Heart left ventricle (tissue), 16 donors: ENCODE measurements around the gene ITPR3. TPM values are rescaled to one million over a fixed set of nuclear protein-coding genes. Genes with fewer than 3 reads are reported as not detected.

Experiments
- ATAC-seq, 4 donors: fragments of 200-7000 bp; cut with Tn5 transposase; one replicate each; pipeline ENCODE4 v1.9.1; 2020 to 2022; ENCODE audit warnings: moderate library complexity in 4 of 4, mild to moderate bottlenecking in 3 of 4, moderate number of reproducible peaks in 1 of 4
- DNase-seq, 5 donors: peaks; one replicate each; pipeline ENCODE4 v3.0.0-alpha.2; 2020
- H3K27ac ChIP-seq, 12 donors: fragments of 200-600 bp; sonication (generic) in 4 of 12; one replicate each; pipeline versions ENCODE4 v1.5.0 to v1.8.0; 2016 to 2022; ENCODE audit warnings: mild to moderate bottlenecking in 2 of 12
- H3K27me3 ChIP-seq, 9 donors: fragments of 200-600 bp; sonication (generic) in 2 of 9; one replicate each; pipeline versions ENCODE4 v1.5.1 to v1.8.0; 2016 to 2022; ENCODE audit warnings: mild to moderate bottlenecking in 3 of 9
- H3K36me3 ChIP-seq, 9 donors: fragments of 200-600 bp; sonication (generic) in 2 of 9; one replicate each; pipeline versions ENCODE4 v1.5.0 to v1.8.0; 2018 to 2022; ENCODE audit warnings: mild to moderate bottlenecking in 2 of 9
- H3K4me1 ChIP-seq, 12 donors: fragments of 200-600 bp; sonication (generic) in 4 of 12; one replicate each; pipeline versions ENCODE4 v1.5.0 to v1.8.0; 2016 to 2022; ENCODE audit warnings: mild to moderate bottlenecking in 3 of 12
- H3K4me3 ChIP-seq, 12 donors: fragments of 200-600 bp; sonication (generic) in 4 of 12; one replicate each; pipeline versions ENCODE4 v1.5.0 to v1.8.0; 2017 to 2022; ENCODE audit warnings: mild to moderate bottlenecking in 9 of 12, moderate library complexity in 4 of 12
- H3K9me3 ChIP-seq, 12 donors: fragments of 200-600 bp; sonication (generic) in 4 of 12; one replicate each; pipeline versions ENCODE4 v1.5.0 to v1.8.0; 2016 to 2022; ENCODE audit warnings: mild to moderate bottlenecking in 1 of 12
- CTCF ChIP-seq, 12 donors: fragments of 200-600 bp; sonication (generic) in 4 of 12; IDR thresholded peaks; one replicate each; pipeline versions ENCODE4 v1.5.0 to v1.8.0; 2018 to 2022; ENCODE audit warnings: antibody characterized with exemption in 12 of 12, mild to moderate bottlenecking in 5 of 12
- POLR2A ChIP-seq, 2 donors: fragments of 450-650 bp; IDR thresholded peaks; one replicate each; pipeline ENCODE4 v1.6.1; 2017; ENCODE audit warnings: antibody characterized with exemption in 2 of 2, mild to moderate bottlenecking in 2 of 2, moderate library complexity in 2 of 2
- WGBS, 4 donors: extraction: QIAGEN DNeasy Blood & Tissue Kit in 2 of 4; methylation state at CpG; one replicate each; pipeline versions ENCODE4 v1.1.5 to v1.1.7; 2013 to 2018; 5-methylcytosine and 5-hydroxymethylcytosine counted together
- intact Hi-C, 10 donors: fragments of 100-400 bp; cut with DNase I; formaldehyde crosslinking; loops; one replicate each; pipeline versions ENCODE4 v1.11.1 to v1.14.2; 2022
- polyA plus RNA-seq, 2 donors: library from polyadenylated mRNA; stranded (reverse); fragments of 200-250 nt; gene quantifications; one replicate each; pipeline ENCODE4 v1.2.3, GENCODE V29; 2013
- total RNA-seq, 9 donors: library from RNA; depleted of rRNA in 2 of 9; stranded (reverse); fragments of >200 nt in 2 of 9; fragmentation: NEBNext Ultra II Directional in 3 of 9; extraction: Animal tissue kit (Norgen Biotek cat#: 25700) in 3 of 9; gene quantifications; one replicate each; pipeline versions ENCODE4 v1.1.0 to v1.2.4, GENCODE V29; 2016 to 2023
- donor health status: ischemic (EF 13 %, LVEDD 7.1; RV severe dilation, severe dysfunction).
- donor health status: healthy with polysubstance abuse.
- donor health status: DM: no; HTN: yes; CAD: no.
- donor health status: DM: no; HTN: no; CAD: no.
- donor health status: ischemic (EF 25% LVEDD 6.9; RV normal size, moderate dysfunction).
- donor health status: ischemic (EF 25% LVEDD 5.7; RV mildly dilated, moderate dysfunction).
- donor health status: healthy.
- donor health status: DM: yes; HTN: yes; CAD: no.
- donor health status: ischemic (EF 35%, LVEDD 5.7; RV mildly dilated, moderate dysfunction).
- donor health status: nonischemic (EF 11% LVEDD 7.7; RV severe dilation, severe dysfunction).
- donor health status: DM: yes; HTN: yes; CAD: no.
- donor health status: PGD.
- donor health status: ischemic (EF 29% LVEDD 5.4; RV normal size, mild dysfunction).
- donor health status: nonischemic (EF 23%, LVEDD 6.1; RV moderate dilation, normal function).

Gene ITPR3
- total and polyA plus RNA-seq, 11 donors, result 4.8 to 33.5 (median 7.8) TPM

- H3K4me1 ChIP-seq, result no peaks in the 10 kb centered on the region
- peaks cover 0 to 76% (median 61%) of the 10 kb centered on the region in 9 donors for H3K36me3 ChIP-seq
- no peaks in the 10 kb centered on the region for H3K27me3 ChIP-seq
- TF ChIP-seq CTCF (IDR thresholded peaks at IDR 0.05) (no peak), POLR2A (IDR thresholded peaks at IDR 0.05) (no peak)
- no peak overlapping the region for H3K27ac ChIP-seq
- no peak overlapping the region for H3K4me3 ChIP-seq
- ATAC-seq (no peak), DNase-seq (no peak)
- intact Hi-C loops, result loop anchor here in 1 of 10 donors (10.0 kb wide), 1 partner anchor 94 kb away; the partner anchor contains the start of gene BAK1
- H3K9me3 ChIP-seq, result no peaks in the 10 kb centered on the region
- WGBS, 4 donors, result 84 to 89% (median 86%) methylated on average over 12 of the region's 12 CpGs
Measured at GRCh38 chr6:33678932-33679490, 57.9 kb downstream of the ITPR3 start.

GRCh38 chr6:33679761-33680160 is 58.6 kb downstream of the ITPR3 start:
- no peaks in the 10 kb centered on the region for H3K4me1 ChIP-seq
- no peaks in the 10 kb centered on the region for H3K27me3 ChIP-seq
- intact Hi-C loops, result loop anchor here in 1 of 10 donors (10.0 kb wide), 1 partner anchor 95 kb away; the partner anchor contains the start of gene BAK1
- 89 to 94% (median 91%) methylated on average over 19 to 20 of the region's 20 CpGs for WGBS, 4 donors
- TF ChIP-seq CTCF (IDR thresholded peaks at IDR 0.05), result no peak
- no peak for TF ChIP-seq POLR2A (IDR thresholded peaks at IDR 0.05)
- DNase-seq (no peak), ATAC-seq (no peak)
- peaks cover 0 to 79% (median 59%) of the 10 kb centered on the region in 9 donors for H3K36me3 ChIP-seq
- no peak overlapping the region for H3K27ac ChIP-seq
- H3K4me3 ChIP-seq, result no peak overlapping the region
- no peaks in the 10 kb centered on the region for H3K9me3 ChIP-seq

GRCh38 chr6:33682341-33682740 is 61.2 kb downstream of the ITPR3 start:
- Histone ChIP-seq H3K27ac (no peak overlapping the region), H3K4me3 (no peak overlapping the region), H3K9me3 (no peaks in the 10 kb centered on the region), H3K27me3 (no peaks in the 10 kb centered on the region), H3K4me1 (no peaks in the 10 kb centered on the region), H3K36me3 (peaks cover 0 to 87% (median 46%) of the 10 kb centered on the region in 9 donors)
- WGBS, 4 donors, result 90 to 97% (median 95%) methylated on average over 7 to 13 of the region's 13 CpGs
- ATAC-seq, result no peak
- TF ChIP-seq CTCF (IDR thresholded peaks at IDR 0.05) (no peak), POLR2A (IDR thresholded peaks at IDR 0.05) (no peak)
- no peak for DNase-seq
- intact Hi-C loops, result no loop called here

GRCh38 chr6:33683051-33683571 is 62.0 kb downstream of the ITPR3 start:
- H3K27ac ChIP-seq, result no peak overlapping the region
- H3K36me3 ChIP-seq, result peaks cover 0 to 91% (median 47%) of the 10 kb centered on the region in 9 donors
- no peaks in the 10 kb centered on the region for H3K4me1 ChIP-seq
- intact Hi-C loops, result no loop called here
- no peaks in the 10 kb centered on the region for H3K27me3 ChIP-seq
- no peak overlapping the region for H3K4me3 ChIP-seq
- DNase-seq (no peak), ATAC-seq (no peak)
- TF ChIP-seq CTCF (IDR thresholded peaks at IDR 0.05), result no peak
- TF ChIP-seq POLR2A (IDR thresholded peaks at IDR 0.05), result no peak
- H3K9me3 ChIP-seq, result no peaks in the 10 kb centered on the region
- 88 to 89% (median 88%) methylated on average over 12 to 15 of the region's 15 CpGs for WGBS, 4 donors
